HepG2 (cell line): ENCODE measurements around the gene NACC2. TPM values are rescaled to one million over a fixed set of nuclear protein-coding genes. Genes with fewer than 3 reads are reported as not detected.
A peak's percentile ranks its signal among the peaks of the same experiment; 100 is the strongest.

Experiments used
- ATAC-seq: fragments of 200-7000 bp; cut with Tn5 transposase; 3 replicates; pipeline ENCODE4 v1.9.1; 2020; ENCODE audit warnings: mild to moderate bottlenecking, moderate library complexity
- BruUV-seq: library from RNA; stranded (reverse); fragments of 400-500 nt; replicated peaks from 2 replicates; lab custom pipeline; 2021; lab: Mats Ljungman, UMichigan
- CTCF ChIA-PET: fragments of 300-600 bp; formaldehyde crosslinking; extraction: SDS; loops from one replicate; lab custom pipeline; 2021; ENCODE audit warnings: low total read pairs, inconsistent platforms, low intra/inter-chr PET ratio; lab: Yijun Ruan, JAX
- POLR2A ChIA-PET: fragments of 350-600 bp; sonication (Branson Sonifier 250); formaldehyde crosslinking; loops from one replicate; lab custom pipeline; 2020; ENCODE audit warnings: antibody characterized with exemption, inconsistent platforms; lab: Yijun Ruan, JAX
- DNase-seq: peaks from one replicate; pipeline ENCODE4 v3.0.0-alpha.2; 2015; ENCODE audit warnings: low spot score
- FAIRE-seq: peaks from 3 replicates; lab custom pipeline; 2011; peaks lifted over from hg19 to GRCh38; lab: Jason Lieb, UNC
- H2AFZ ChIP-seq: one replicate; pipeline ENCODE4 v1.6.1; 2011; ENCODE audit warnings: low read length, inconsistent platforms
- H3K27ac ChIP-seq: fragments of 300-600 bp; 3 replicates; pipeline ENCODE4 v1.8.0; 2011; ENCODE audit warnings: mixed run types, mild to moderate bottlenecking, mixed read lengths, low read length, inconsistent platforms; ENCODE audit not compliant: insufficient read depth; ENCODE audit errors: extremely low read length
- H3K27me3 ChIP-seq, 2 experiments: fragments of 200-600 bp in 1 of 2; 2 replicates in 1 of 2; 3 replicates in 1 of 2; pipeline versions ENCODE4 v1.6.0 to v1.8.0; 2011; ENCODE audit warnings: low read length in 2 of 2, mild to moderate bottlenecking in 2 of 2, moderate library complexity in 2 of 2, inconsistent platforms in 1 of 2; ENCODE audit not compliant: insufficient read depth in 2 of 2, control insufficient read depth in 1 of 2
- H3K36me3 ChIP-seq, 2 experiments: fragments of 200-600 bp in 1 of 2; replicated peaks in 1 of 2; 2 replicates in 1 of 2; 3 replicates in 1 of 2; pipeline versions ENCODE4 v1.5.1 to v1.8.0; 2011; ENCODE audit warnings: low read length in 2 of 2, inconsistent platforms in 1 of 2; ENCODE audit not compliant: insufficient read depth in 2 of 2, control insufficient read depth in 1 of 2
- H3K4me1 ChIP-seq: 2 replicates; pipeline ENCODE4 v1.5.1; 2012; ENCODE audit warnings: low read length, inconsistent platforms; ENCODE audit not compliant: insufficient read depth
- H3K4me2 ChIP-seq: 2 replicates; pipeline ENCODE4 v1.6.0; 2011; ENCODE audit warnings: low read depth, low read length, inconsistent platforms
- H3K4me3 ChIP-seq, 3 experiments: fragments of 200-600 bp in 1 of 3; sonication (generic), shearing (Covaris generic) in 1 of 3; replicated peaks in 1 of 3; 2 replicates each; pipeline ENCODE4 v1.5.1; 2011 to 2016; ENCODE audit warnings: low read length in 3 of 3, inconsistent platforms in 2 of 3, low read depth in 2 of 3, mild to moderate bottlenecking in 2 of 3, control low read depth in 1 of 3, mixed read lengths in 1 of 3; ENCODE audit not compliant: insufficient read depth in 1 of 3
- H3K79me2 ChIP-seq: one replicate; pipeline ENCODE4 v1.6.1; 2011; ENCODE audit warnings: low read length, inconsistent platforms; ENCODE audit not compliant: insufficient read depth
- H3K9ac ChIP-seq: 2 replicates; pipeline ENCODE4 v1.6.0; 2011; ENCODE audit warnings: mild to moderate bottlenecking, low read depth, low read length, inconsistent platforms; ENCODE audit not compliant: insufficient read depth
- H3K9me3 ChIP-seq: 2 replicates; pipeline ENCODE4 v1.5.1; 2012; ENCODE audit warnings: mild to moderate bottlenecking, low read length
- H4K20me1 ChIP-seq: 2 replicates; pipeline ENCODE4 v1.6.0; 2011; ENCODE audit warnings: inconsistent platforms, mild to moderate bottlenecking, low read length, moderate library complexity; ENCODE audit not compliant: insufficient read depth
- DR1 ChIP-seq: sonication (generic); formaldehyde crosslinking; IDR thresholded peaks from 2 replicates; pipeline ENCODE4 v1.8.0; 2021; ENCODE audit warnings: mild to moderate bottlenecking, missing genetic modification reagents, inconsistent platforms
- REST ChIP-seq, 2 experiments: IDR thresholded peaks; 2 replicates each; pipeline ENCODE4 v1.6.1; 2011 to 2012; ENCODE audit warnings: low read length in 2 of 2, borderline replicate concordance in 1 of 2, low read depth in 1 of 2, mild to moderate bottlenecking in 1 of 2, moderate library complexity in 1 of 2
- WGBS: methylation state at CpG from one replicate; pipeline ENCODE4 v1.1.6; 2017; ENCODE audit warnings: low lambda C conversion rate; 5-methylcytosine and 5-hydroxymethylcytosine counted together
- in situ Hi-C: cut with HindIII; loops from 2 replicates; pipeline ENCODE4 v1.10.0; 2017; ENCODE audit warnings: low pct_unique_long_range_greater_than_20kb; ENCODE audit not compliant: extremely low pct_ligation_motif_present
- intact Hi-C: fragments of 100-400 bp; cut with micrococcal nuclease; formaldehyde crosslinking; loops from one replicate; pipeline ENCODE4 v1.10.0; 2022; ENCODE audit not compliant: unreplicated experiment
- polyA plus RNA-seq, 8 experiments: library from polyadenylated mRNA; depleted of rRNA in 3 of 8; stranded (reverse) in 7 of 8; unstranded in 1 of 8; fragments of >200 nt; fragmentation: Illumina TruSeq in 4 of 8; extraction: Trizol in 4 of 8; gene quantifications; 2 replicates each; pipeline versions ENCODE4 v1.2.1 to v1.2.3, GENCODE V29; 2011 to 2016; ENCODE audit warnings: low read depth in 4 of 8, missing spikeins in 1 of 8, mixed read lengths in 1 of 8; ENCODE audit not compliant: insufficient read depth in 1 of 8
- total RNA-seq, 5 experiments: library from RNA; depleted of rRNA; stranded (reverse); fragments of >200 nt; fragmentation: Illumina TruSeq; extraction: Trizol; gene quantifications; 2 replicates each; pipeline ENCODE4 v1.2.3, GENCODE V29; 2016; ENCODE audit warnings: low read depth in 1 of 5

Gene NACC2
- total and polyA plus RNA-seq, 2 of the 13 experiments (the other 11 are each of a cell fraction or from before 2014, with no cell fraction given) = 5.9 to 12.3 TPM

- no peaks in the 10 kb centered on the region for H3K4me1 ChIP-seq
- H3K27ac ChIP-seq = no peak overlapping the region
- FAIRE-seq (no peak), ATAC-seq (no peak), DNase-seq (no peak)
- H4K20me1 ChIP-seq = peaks cover 7% of the 10 kb centered on the region; the same call in 1 of the 2 replicates
- WGBS = 42% methylated on average over 18 of the region's 23 CpGs
- no peaks in the 10 kb centered on the region for H3K79me2 ChIP-seq
- in situ Hi-C loops = no loop called here
- no peak for TF ChIP-seq DR1 (CRISPR knock-in tag)
- TF ChIP-seq REST (IDR thresholded peaks at IDR 0.05; ENCODE audit: borderline replicate concordance in 1 of 2, low read depth in 1 of 2, low read length in 2 of 2) = 0 out of 4 replicates have a peak, but pooled peaks of 1 of the 2 experiments have one; percentile 14
- H3K9ac ChIP-seq = no peak overlapping the region
- H2AFZ ChIP-seq = no peak overlapping the region
- H3K4me3 ChIP-seq = no peak overlapping the region
- H3K4me2 ChIP-seq = no peak overlapping the region
- BruUV-seq = no TSS peak
- H3K27me3 ChIP-seq = peaks cover 2 to 27% of the 10 kb centered on the region in 2 experiments; a peak in 3 of 5 replicates
- ChIA-PET POLR2A (no interaction called here), CTCF (no interaction called here)
- no peaks in the 10 kb centered on the region for H3K9me3 ChIP-seq
- intact Hi-C loops = no loop called here
- no peaks in the 10 kb centered on the region for H3K36me3 ChIP-seq
Measured at GRCh38 chr9:135973277-135974219, 121.5 kb downstream of the NACC2 start.
